ENCODE measurements around the gene MTA1. TPM values are rescaled to one million over a fixed set of nuclear protein-coding genes. Genes with fewer than 3 reads are reported as not detected.

The MTA1 gene
- total RNA-seq, 3 donors from 2014 or later (not counting 1 experiment from before 2014, with no cell fraction given): 104 to 125 (median 112) TPM

DNA sequence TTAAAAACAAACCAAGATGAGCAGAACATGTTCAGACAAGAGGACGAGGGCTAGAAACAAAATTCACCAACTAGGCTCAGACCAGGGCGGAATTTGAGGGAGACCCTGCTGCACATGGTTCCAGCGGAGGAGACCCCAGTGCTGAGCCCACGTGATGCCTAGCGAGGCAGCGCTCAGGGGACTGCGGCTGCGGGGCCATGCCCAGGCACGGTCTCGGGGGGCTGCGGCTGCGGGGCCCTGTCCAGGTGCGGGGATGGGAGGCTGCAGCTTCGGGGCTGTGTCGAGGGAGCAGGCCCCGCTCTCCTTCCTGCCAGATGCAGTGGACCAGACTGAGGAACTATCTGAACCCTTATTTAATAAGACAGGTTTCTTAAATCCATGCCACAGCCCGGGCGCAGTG, 42.3 kb downstream of the MTA1 start:
- Mint-ChIP-seq H3K9me3 (no peaks in the 10 kb centered on the region), H3K36me3 (no peaks in the 10 kb centered on the region), H3K27me3 (ENCODE audit: low read depth in 2 of 2) (no peaks in the 10 kb centered on the region), H3K4me3 (no peak overlapping the region), H3K27ac (no peak overlapping the region), H3K4me1 (no peaks in the 10 kb centered on the region)
- Histone ChIP-seq H3K27me3 (ENCODE audit: control insufficient read depth, insufficient read depth, low read length) (no peaks in the 10 kb centered on the region), H3K4me3 (ENCODE audit: low read length) (no peak overlapping the region), H3K27ac (ENCODE audit: low read length) (no peak overlapping the region), H3K9me3 (ENCODE audit: control insufficient read depth, insufficient read depth, low read length) (no peaks in the 10 kb centered on the region), H3K36me3 (ENCODE audit: control insufficient read depth, insufficient read depth, low read length) (peaks cover 37% of the 10 kb centered on the region), H3K4me1 (ENCODE audit: control insufficient read depth, insufficient read depth, low read length) (no peaks in the 10 kb centered on the region)
- ATAC-seq (no peak), DNase-seq (no peak)
- TF ChIP-seq, protein P1, sequence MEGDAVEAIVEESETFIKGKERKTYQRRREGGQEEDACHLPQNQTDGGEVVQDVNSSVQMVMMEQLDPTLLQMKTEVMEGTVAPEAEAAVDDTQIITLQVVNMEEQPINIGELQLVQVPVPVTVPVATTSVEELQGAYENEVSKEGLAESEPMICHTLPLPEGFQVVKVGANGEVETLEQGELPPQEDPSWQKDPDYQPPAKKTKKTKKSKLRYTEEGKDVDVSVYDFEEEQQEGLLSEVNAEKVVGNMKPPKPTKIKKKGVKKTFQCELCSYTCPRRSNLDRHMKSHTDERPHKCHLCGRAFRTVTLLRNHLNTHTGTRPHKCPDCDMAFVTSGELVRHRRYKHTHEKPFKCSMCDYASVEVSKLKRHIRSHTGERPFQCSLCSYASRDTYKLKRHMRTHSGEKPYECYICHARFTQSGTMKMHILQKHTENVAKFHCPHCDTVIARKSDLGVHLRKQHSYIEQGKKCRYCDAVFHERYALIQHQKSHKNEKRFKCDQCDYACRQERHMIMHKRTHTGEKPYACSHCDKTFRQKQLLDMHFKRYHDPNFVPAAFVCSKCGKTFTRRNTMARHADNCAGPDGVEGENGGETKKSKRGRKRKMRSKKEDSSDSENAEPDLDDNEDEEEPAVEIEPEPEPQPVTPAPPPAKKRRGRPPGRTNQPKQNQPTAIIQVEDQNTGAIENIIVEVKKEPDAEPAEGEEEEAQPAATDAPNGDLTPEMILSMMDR (IDR thresholded peaks at IDR 0.05): no peak
- WGBS (ENCODE audit: insufficient coverage): 98% methylated on average over 18 of the region's 18 CpGs
- intact Hi-C loops (cut with micrococcal nuclease): no loop called here

DNA sequence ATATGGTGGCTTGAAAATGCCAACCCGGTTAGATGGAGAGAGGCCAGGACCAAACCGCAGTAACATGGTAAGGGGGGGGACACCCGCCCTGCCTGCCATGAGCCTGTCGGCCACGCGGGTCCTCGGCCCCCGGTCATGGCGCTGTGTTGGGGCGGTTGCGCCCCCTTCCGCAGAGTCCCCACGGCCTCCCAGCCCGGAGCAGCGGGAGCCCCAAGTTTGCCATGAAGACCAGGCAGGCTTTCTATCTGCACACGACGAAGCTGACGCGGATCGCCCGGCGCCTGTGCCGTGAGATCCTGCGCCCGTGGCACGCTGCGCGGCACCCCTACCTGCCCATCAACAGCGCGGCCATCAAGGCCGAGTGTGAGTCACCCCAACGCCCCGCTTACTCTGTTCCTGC, 44.9 kb downstream of the MTA1 start:
- intact Hi-C loops (cut with micrococcal nuclease): no loop called here
- peaks cover 36% of the 10 kb centered on the region for H3K36me3 ChIP-seq (ENCODE audit: control insufficient read depth, insufficient read depth, low read length)
- no peak overlapping the region for H3K27ac ChIP-seq (ENCODE audit: low read length)
- Mint-ChIP-seq H3K9me3 (no peaks in the 10 kb centered on the region), H3K36me3 (no peaks in the 10 kb centered on the region), H3K27ac (no peak overlapping the region), H3K4me3 (no peak overlapping the region), H3K4me1 (no peaks in the 10 kb centered on the region), H3K27me3 (ENCODE audit: low read depth in 2 of 2) (no peaks in the 10 kb centered on the region)
- TF ChIP-seq, protein P1 (IDR thresholded peaks at IDR 0.05): no peak
- H3K9me3 ChIP-seq (ENCODE audit: control insufficient read depth, insufficient read depth, low read length): no peaks in the 10 kb centered on the region
- no peaks in the 10 kb centered on the region for H3K27me3 ChIP-seq (ENCODE audit: control insufficient read depth, insufficient read depth, low read length)
- WGBS (ENCODE audit: insufficient coverage): 97% methylated on average over 33 of the region's 33 CpGs
- no peak for ATAC-seq
- no peak overlapping the region for H3K4me3 ChIP-seq (ENCODE audit: low read length)
- H3K4me1 ChIP-seq (ENCODE audit: control insufficient read depth, insufficient read depth, low read length): no peaks in the 10 kb centered on the region
- DNase-seq: no peak

DNA sequence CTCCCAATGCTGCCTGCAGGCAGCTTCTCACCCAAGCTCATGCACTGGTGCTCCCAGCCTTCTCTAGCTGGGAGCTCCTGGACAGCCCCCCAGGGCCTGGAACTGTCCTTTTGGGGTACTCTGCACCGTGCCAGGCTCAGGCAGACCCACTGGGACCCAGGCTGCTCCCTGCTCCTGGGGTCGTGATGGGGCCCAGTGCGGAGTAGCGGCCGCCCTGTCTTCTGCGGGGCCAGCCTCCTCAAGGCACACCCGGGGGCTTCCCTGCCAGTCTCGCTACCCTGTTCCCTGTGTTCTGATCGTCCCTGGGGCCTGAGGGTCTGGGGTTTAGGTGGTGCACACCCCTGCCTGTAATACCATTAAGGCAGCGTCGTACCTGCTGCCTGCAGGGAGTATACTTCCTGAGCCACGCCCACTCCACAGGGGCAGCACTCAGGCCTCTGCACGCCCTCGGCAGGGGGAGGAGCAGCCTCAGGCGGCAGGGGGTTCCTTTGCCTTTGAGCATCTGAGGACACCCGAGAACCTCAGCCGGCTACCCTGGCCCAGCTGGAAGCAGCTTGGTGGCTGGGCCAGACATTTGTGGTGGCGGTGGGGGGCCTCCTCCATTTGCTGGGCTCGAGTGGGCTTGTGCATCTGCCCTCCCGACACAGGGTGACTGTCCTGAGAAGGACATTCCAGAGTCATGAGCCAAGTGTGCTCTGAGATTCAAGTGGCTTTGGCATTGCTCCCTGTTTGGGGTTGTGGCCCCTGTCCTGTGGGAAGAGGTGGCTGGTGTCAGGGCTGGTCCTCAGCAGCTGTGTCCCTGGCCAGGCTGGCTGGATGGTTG, 45.8 kb downstream of the MTA1 start:
- H3K4me1 ChIP-seq (ENCODE audit: control insufficient read depth, insufficient read depth, low read length): no peaks in the 10 kb centered on the region
- no peak for DNase-seq
- no peak for ATAC-seq
- H3K9me3 ChIP-seq (ENCODE audit: control insufficient read depth, insufficient read depth, low read length): no peaks in the 10 kb centered on the region
- Mint-ChIP-seq H3K4me1 (no peaks in the 10 kb centered on the region), H3K4me3 (no peak overlapping the region), H3K27me3 (ENCODE audit: low read depth in 2 of 2) (no peaks in the 10 kb centered on the region), H3K36me3 (no peaks in the 10 kb centered on the region), H3K9me3 (no peaks in the 10 kb centered on the region), H3K27ac (no peak overlapping the region)
- intact Hi-C loops (cut with micrococcal nuclease): no loop called here
- TF ChIP-seq, protein P1 (IDR thresholded peaks at IDR 0.05): no peak
- no peak overlapping the region for H3K27ac ChIP-seq (ENCODE audit: low read length)
- H3K4me3 ChIP-seq (ENCODE audit: low read length): no peak overlapping the region
- H3K36me3 ChIP-seq (ENCODE audit: control insufficient read depth, insufficient read depth, low read length): peaks cover 33% of the 10 kb centered on the region
- WGBS (ENCODE audit: insufficient coverage): 95% methylated on average over 20 of the region's 20 CpGs
- no peaks in the 10 kb centered on the region for H3K27me3 ChIP-seq (ENCODE audit: control insufficient read depth, insufficient read depth, low read length)

Data from natural killer cell (primary cell).